Osteocyte (in vitro differentiated cells): ENCODE data around the gene HTR6. TPM values are rescaled to one million over a fixed set of nuclear protein-coding genes. Genes with fewer than 3 reads are reported as not detected.

Experiments
- DNase-seq: peaks from one replicate; pipeline ENCODE4 v3.0.0; 2021; ENCODE audit warnings: mixed read lengths; ENCODE audit not compliant: unreplicated experiment; ENCODE audit errors: extremely low spot score
- H3K27ac Mint-ChIP-seq: one replicate; pipeline ENCODE4 v1.8.0; 2021; ENCODE audit warnings: mild to moderate bottlenecking, mixed read lengths; ENCODE audit not compliant: unreplicated experiment
- H3K27me3 Mint-ChIP-seq: one replicate; pipeline ENCODE4 v1.8.0; 2021; ENCODE audit warnings: mixed read lengths; ENCODE audit not compliant: unreplicated experiment
- H3K36me3 Mint-ChIP-seq: one replicate; pipeline ENCODE4 v1.8.0; 2021; ENCODE audit warnings: mixed read lengths; ENCODE audit not compliant: unreplicated experiment
- H3K4me1 Mint-ChIP-seq: one replicate; pipeline ENCODE4 v1.8.0; 2021; ENCODE audit warnings: mixed read lengths; ENCODE audit not compliant: unreplicated experiment
- H3K4me3 Mint-ChIP-seq: one replicate; pipeline ENCODE4 v1.8.0; 2021; ENCODE audit warnings: mild to moderate bottlenecking, moderate library complexity, mixed read lengths; ENCODE audit not compliant: unreplicated experiment
- H3K9me3 Mint-ChIP-seq: one replicate; pipeline ENCODE4 v1.8.0; 2021; ENCODE audit warnings: mixed read lengths; ENCODE audit not compliant: unreplicated experiment
- total RNA-seq: library from RNA; stranded (reverse); gene quantifications from 2 replicates; pipeline ENCODE4 v1.2.1, GENCODE V29; 2021
- TF ChIP-seq, protein P1 (sequence below): fragments of 200-600 bp; sonication (generic); IDR thresholded peaks from 2 replicates; pipeline ENCODE4 v1.5.0; 2021; ENCODE audit warnings: antibody characterized with exemption, mild to moderate bottlenecking, moderate library complexity

Gene HTR6
- total RNA-seq, 1 donor from 2014 or later: 0.16 TPM

DNA sequence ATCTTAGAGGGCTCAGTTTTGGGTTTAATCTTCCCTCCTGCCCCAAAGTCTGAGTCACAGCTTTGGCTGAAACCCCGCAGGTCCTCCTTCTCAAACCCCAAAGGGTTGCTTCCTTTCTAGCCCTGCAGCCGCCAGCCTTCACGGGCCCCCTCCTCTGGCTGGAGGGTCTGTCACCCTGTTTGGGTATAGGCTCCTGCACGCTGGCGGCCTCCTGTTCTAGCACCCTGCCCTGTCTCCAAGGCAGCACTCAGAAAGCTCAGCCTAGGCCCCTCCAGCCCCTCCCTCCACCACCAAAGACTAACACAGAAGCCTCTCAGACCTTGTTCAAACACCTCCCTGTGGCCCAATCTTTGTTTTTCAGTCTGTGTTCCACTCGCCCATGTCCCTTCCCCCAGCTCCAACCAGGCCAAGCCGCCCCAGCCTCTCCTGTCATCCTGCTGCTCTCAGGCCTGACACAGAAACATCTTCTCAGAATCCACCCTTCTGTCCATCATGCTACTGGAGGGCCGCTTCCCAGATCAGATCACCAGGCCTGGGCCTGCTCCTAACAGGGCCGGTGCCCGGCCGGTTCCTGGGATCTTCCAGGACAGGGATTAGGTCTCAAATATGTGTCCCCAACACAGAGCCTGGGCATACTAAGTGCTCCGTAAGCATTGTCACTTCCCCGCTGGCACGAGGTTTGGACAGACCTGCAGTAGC, 35.6 kb downstream of the HTR6 start:
- H3K9me3 Mint-ChIP-seq: no peaks in the 10 kb centered on the region
- H3K27me3 Mint-ChIP-seq: no peaks in the 10 kb centered on the region
- no peak overlapping the region for H3K27ac Mint-ChIP-seq
- no peak overlapping the region for H3K4me3 Mint-ChIP-seq
- TF ChIP-seq, protein P1, sequence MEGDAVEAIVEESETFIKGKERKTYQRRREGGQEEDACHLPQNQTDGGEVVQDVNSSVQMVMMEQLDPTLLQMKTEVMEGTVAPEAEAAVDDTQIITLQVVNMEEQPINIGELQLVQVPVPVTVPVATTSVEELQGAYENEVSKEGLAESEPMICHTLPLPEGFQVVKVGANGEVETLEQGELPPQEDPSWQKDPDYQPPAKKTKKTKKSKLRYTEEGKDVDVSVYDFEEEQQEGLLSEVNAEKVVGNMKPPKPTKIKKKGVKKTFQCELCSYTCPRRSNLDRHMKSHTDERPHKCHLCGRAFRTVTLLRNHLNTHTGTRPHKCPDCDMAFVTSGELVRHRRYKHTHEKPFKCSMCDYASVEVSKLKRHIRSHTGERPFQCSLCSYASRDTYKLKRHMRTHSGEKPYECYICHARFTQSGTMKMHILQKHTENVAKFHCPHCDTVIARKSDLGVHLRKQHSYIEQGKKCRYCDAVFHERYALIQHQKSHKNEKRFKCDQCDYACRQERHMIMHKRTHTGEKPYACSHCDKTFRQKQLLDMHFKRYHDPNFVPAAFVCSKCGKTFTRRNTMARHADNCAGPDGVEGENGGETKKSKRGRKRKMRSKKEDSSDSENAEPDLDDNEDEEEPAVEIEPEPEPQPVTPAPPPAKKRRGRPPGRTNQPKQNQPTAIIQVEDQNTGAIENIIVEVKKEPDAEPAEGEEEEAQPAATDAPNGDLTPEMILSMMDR: no peak
- DNase-seq: no peak
- peaks cover 6% of the 10 kb centered on the region for H3K36me3 Mint-ChIP-seq
- H3K4me1 Mint-ChIP-seq: peaks cover 2% of the 10 kb centered on the region

DNA sequence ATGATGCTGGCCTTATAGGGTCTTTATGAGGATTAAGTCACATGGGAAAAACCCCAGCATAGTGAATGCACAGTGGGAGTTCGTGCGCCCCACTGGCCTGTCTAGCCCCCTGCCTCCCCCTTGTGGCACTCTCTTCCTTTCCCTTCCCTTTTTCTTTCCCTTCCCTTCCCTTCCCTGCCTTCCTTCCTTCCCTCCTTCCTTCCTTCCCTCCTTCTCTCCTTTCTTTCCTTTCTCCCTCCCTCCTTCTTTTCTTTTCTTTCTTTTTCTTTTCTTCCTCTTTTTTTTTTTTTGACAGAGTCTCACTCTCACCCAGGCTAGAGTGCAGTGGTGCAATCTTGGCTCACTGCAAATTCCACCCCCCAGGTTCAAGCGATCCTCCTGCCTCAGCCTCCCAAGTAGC, 38.6 kb downstream of the HTR6 start:
- TF ChIP-seq, protein P1: no peak
- H3K4me1 Mint-ChIP-seq: peaks cover 2% of the 10 kb centered on the region
- H3K27me3 Mint-ChIP-seq: no peaks in the 10 kb centered on the region
- DNase-seq: no peak
- H3K36me3 Mint-ChIP-seq: peaks cover 7% of the 10 kb centered on the region
- no peak overlapping the region for H3K27ac Mint-ChIP-seq
- H3K9me3 Mint-ChIP-seq: no peaks in the 10 kb centered on the region
- H3K4me3 Mint-ChIP-seq: no peak overlapping the region

DNA sequence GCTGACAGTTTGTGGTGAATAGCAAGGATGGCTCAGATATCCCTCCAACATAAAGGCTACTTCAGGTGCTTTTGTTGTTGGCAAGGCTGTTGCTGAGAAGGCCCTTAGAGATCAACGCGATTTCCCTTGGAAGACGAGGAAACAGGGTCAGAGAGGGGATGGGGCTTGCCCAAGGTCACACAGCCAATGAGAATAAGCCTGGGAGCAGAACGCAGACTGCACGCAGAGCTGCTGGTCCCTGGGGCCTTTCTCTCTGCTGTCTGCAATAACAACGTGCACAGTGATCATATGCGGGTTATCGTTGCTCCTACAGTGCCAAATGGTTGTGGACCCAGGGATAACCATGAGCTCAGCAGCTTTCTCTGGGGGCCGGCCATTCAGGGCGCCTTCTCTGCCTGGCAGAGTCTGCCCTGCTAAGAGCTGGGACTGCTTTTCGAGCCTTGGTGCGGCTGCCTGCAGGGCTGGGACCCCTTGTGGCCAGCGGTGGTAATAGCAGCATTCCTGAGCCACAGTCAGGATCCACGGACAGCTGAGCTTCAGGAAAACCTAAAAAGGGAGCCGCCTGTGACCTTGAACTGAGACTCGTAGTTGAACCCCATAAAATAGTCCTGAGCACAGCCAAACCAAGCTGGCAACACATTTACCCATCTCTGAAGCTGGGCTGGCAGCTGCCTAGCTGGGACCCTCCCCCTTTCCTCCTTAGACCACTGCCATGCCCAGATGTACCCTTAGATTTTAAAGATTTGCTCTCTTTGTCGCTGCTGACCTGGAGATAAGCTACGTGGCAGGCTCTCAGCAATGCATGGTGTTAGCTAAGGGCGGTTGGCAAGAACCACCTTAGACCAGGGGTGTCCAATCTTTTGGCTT, 39.8 kb downstream of the HTR6 start:
- DNase-seq: peak; percentile 92
- Mint-ChIP-seq H3K9me3 (no peaks in the 10 kb centered on the region), H3K36me3 (peaks cover 4% of the 10 kb centered on the region), H3K27ac (no peak overlapping the region), H3K4me3 (no peak overlapping the region), H3K27me3 (no peaks in the 10 kb centered on the region), H3K4me1 (peaks cover 2% of the 10 kb centered on the region)
- TF ChIP-seq, protein P1: peak; percentile 92

DNA sequence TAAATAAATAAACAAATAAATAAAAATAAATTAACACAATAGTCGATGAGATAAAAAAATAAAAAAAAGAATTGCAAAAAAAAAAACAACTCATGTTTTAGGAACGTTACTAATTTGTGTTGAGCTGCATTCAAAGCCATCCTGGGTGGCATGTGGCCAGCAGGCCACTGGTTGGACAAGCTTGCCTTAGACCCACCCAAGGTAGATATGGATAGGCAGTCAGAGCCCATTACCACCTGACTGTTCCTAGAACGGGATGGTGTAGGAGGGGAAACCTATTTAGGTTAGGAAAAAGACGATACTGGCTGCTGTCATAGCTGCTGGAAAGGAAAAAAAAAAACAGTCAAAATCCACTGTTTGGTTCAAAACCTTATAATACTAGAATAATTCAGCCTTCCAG, 40.8 kb downstream of the HTR6 start:
- TF ChIP-seq, protein P1: no peak
- H3K27me3 Mint-ChIP-seq: no peaks in the 10 kb centered on the region

DNA sequence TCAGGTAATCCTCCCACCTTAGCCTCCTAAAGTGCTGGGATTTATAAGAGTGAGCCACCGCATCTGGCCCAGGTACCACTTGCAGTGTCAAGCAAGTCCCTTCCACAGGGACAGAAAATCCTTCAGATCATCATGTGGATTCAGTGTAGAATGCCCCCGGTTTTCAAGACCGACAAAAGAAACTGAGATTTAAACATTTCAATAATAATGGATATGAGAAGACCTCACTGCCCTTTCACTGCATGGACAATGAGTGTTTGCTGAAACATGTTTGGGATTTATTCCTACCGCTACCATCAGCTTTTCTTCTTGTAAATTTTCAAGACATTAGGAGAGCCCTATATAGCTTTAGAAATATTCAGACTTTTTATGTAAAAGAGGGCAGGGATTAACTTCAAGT, 41.5 kb downstream of the HTR6 start:
- Mint-ChIP-seq H3K36me3 (peaks cover 1% of the 10 kb centered on the region), H3K9me3 (no peaks in the 10 kb centered on the region), H3K4me1 (peaks cover 2% of the 10 kb centered on the region), H3K27me3 (no peaks in the 10 kb centered on the region), H3K4me3 (no peak overlapping the region), H3K27ac (no peak overlapping the region)
- DNase-seq: no peak
- TF ChIP-seq, protein P1: no peak

More for the DNA sequence above, 40.8 kb downstream of the HTR6 start:
- H3K9me3 Mint-ChIP-seq: no peaks in the 10 kb centered on the region
- peaks cover 2% of the 10 kb centered on the region for H3K4me1 Mint-ChIP-seq
- no peak overlapping the region for H3K4me3 Mint-ChIP-seq
- DNase-seq: no peak
- H3K27ac Mint-ChIP-seq: no peak overlapping the region
- peaks cover 2% of the 10 kb centered on the region for H3K36me3 Mint-ChIP-seq
